Transverse colon (tissue), 3 donors: ENCODE data around the gene HEXA.

Experiments used
- POLR2A ChIP-seq: fragments of 450-650 bp; IDR thresholded peaks from one replicate; pipeline ENCODE4 v1.6.1; 2016; ENCODE audit warnings: antibody characterized with exemption, mild to moderate bottlenecking, moderate library complexity
- TF ChIP-seq, protein P1 (sequence below), 5 experiments: fragments of 200-600 bp in 3 of 5; fragments of 450-650 bp in 2 of 5; sonication (generic) in 3 of 5; IDR thresholded peaks; 1 replicate in 2 of 5; 2 replicates in 3 of 5; pipeline ENCODE4 v1.5.1; 2016 to 2017; ENCODE audit warnings: antibody characterized with exemption in 5 of 5, inconsistent platforms in 3 of 5, mild to moderate bottlenecking in 2 of 5, moderate library complexity in 1 of 5

DNA sequence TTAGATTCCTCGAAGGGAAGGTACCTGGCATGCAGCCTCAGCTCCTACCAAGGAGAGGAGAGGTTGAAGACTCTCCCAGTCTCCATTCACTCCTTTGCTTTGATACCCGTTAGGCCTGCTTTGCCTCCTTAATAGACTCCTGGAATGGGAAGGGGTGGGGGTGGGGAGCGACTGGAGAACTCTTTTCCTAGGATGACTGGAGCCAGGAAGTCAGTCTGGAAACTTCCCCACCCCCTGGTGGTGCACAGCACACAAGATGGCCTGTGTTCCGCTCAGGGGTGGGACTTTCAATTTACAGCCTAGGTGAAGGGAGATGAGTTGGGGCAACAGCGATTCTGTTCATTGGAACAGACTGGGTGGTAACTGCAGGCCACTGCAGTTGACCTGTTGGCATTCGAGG lies 34.5 kb downstream of the HEXA start:
- TF ChIP-seq, protein P1, sequence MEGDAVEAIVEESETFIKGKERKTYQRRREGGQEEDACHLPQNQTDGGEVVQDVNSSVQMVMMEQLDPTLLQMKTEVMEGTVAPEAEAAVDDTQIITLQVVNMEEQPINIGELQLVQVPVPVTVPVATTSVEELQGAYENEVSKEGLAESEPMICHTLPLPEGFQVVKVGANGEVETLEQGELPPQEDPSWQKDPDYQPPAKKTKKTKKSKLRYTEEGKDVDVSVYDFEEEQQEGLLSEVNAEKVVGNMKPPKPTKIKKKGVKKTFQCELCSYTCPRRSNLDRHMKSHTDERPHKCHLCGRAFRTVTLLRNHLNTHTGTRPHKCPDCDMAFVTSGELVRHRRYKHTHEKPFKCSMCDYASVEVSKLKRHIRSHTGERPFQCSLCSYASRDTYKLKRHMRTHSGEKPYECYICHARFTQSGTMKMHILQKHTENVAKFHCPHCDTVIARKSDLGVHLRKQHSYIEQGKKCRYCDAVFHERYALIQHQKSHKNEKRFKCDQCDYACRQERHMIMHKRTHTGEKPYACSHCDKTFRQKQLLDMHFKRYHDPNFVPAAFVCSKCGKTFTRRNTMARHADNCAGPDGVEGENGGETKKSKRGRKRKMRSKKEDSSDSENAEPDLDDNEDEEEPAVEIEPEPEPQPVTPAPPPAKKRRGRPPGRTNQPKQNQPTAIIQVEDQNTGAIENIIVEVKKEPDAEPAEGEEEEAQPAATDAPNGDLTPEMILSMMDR (IDR thresholded peaks at IDR 0.05) = no peak
- TF ChIP-seq POLR2A = no peak
